Activated CD8-positive, alpha-beta memory T cell treated with anti-CD3 and anti-CD28 coated beads, Interleukin-2, amount 50 U/mL, for 24 hours (primary cell): ENCODE measurements around the gene LDLRAP1.
"Not testable (repeated sequence)": the region's sequence is repeated elsewhere in the genome, so short reads cannot be mapped to it uniquely, and the experiment has no call there.

Experiments used
- DNase-seq: peaks from one replicate; pipeline ENCODE4 v3.0.0-alpha.2; 2020; ENCODE audit errors: extremely low read depth

LDLRAP1 gene

GRCh38 chr1:25543425-25544242 lies at the start of gene LDLRAP1:
Gene LDLRAP1, plus strand, starts transcription at chr1:25543606. Its CDS starts 93 bp downstream, at chr1:25543699.
- DNase-seq = no peak

GRCh38 chr1:25494952-25495351 lies 48.5 kb upstream of the LDLRAP1 start:
- DNase-seq = no peak

GRCh38 chr1:25500694-25501093 lies 42.7 kb upstream of the LDLRAP1 start:
- no peak for DNase-seq

- DNase-seq = no peak
Observed at GRCh38 chr1:25501235-25502058, 42.0 kb upstream of the LDLRAP1 start.

- no peak for DNase-seq
Observed at GRCh38 chr1:25502957-25503356, 40.4 kb upstream of the LDLRAP1 start.

- no peak for DNase-seq
Observed at GRCh38 chr1:25503551-25504426, 39.6 kb upstream of the LDLRAP1 start.

GRCh38 chr1:25504706-25505595 lies 38.5 kb upstream of the LDLRAP1 start:
- DNase-seq = no peak

GRCh38 chr1:25505656-25506385 lies 37.6 kb upstream of the LDLRAP1 start:
- DNase-seq = no peak

- DNase-seq = not testable (repeated sequence)
Observed at GRCh38 chr1:25506566-25507463, 36.6 kb upstream of the LDLRAP1 start.

GRCh38 chr1:25513666-25514065 lies 29.7 kb upstream of the LDLRAP1 start:
- DNase-seq = no peak

- no peak for DNase-seq
Observed at GRCh38 chr1:25515033-25515432, 28.4 kb upstream of the LDLRAP1 start.

- DNase-seq = no peak
Observed at GRCh38 chr1:25516686-25517085, 26.7 kb upstream of the LDLRAP1 start.

GRCh38 chr1:25517476-25518394 lies 25.7 kb upstream of the LDLRAP1 start:
- no peak for DNase-seq

GRCh38 chr1:25519624-25520023 lies 23.8 kb upstream of the LDLRAP1 start:
- no peak for DNase-seq

GRCh38 chr1:25520446-25521061 lies 22.9 kb upstream of the LDLRAP1 start:
- peak; percentile 33 for DNase-seq

- no peak for DNase-seq
Observed at GRCh38 chr1:25522031-25522655, 21.3 kb upstream of the LDLRAP1 start.

- no peak for DNase-seq
Observed at GRCh38 chr1:25523542-25523941, 19.9 kb upstream of the LDLRAP1 start.
